HCT116 (cell line): ENCODE results near the gene LRRC4C. TPM values are rescaled to one million over a fixed set of nuclear protein-coding genes. Genes with fewer than 3 reads are reported as not detected.

ENCODE experiments used
- ATAC-seq: fragments of 200-7000 bp; cut with Tn5 transposase; 2 replicates; pipeline ENCODE4 v1.9.1; 2020; ENCODE audit warnings: mild to moderate bottlenecking, moderate library complexity
- BruUV-seq: library from RNA; stranded (reverse); fragments of 400-500 nt; replicated peaks from 2 replicates; lab custom pipeline; 2021; lab: Mats Ljungman, UMichigan
- CTCF ChIA-PET: fragments of 300-600 bp; sonication (Branson Sonifier 250); formaldehyde crosslinking; loops from one replicate; lab custom pipeline; 2021; ENCODE audit warnings: antibody characterized with exemption; lab: Charles Lee
- POLR2A ChIA-PET: fragments of 300-600, 350-600 bp; sonication (Branson Sonifier 250); formaldehyde crosslinking; loops from one replicate; lab custom pipeline; 2021; ENCODE audit warnings: antibody characterized with exemption; lab: Charles Lee
- RAD21 ChIA-PET, 2 experiments: fragments of 300-600 bp; sonication (Branson Sonifier 250); formaldehyde crosslinking; loops; one replicate each; lab custom pipeline; 2023; ENCODE audit warnings: low total read pairs in 2 of 2; ENCODE audit not compliant: uncharacterized antibody in 2 of 2, unreplicated experiment in 2 of 2, low non-redundant PET in 1 of 2; lab: Charles Lee
- DNase-seq: peaks from one replicate; pipeline ENCODE4 v3.0.0-alpha.2; 2010; ENCODE audit warnings: low read depth, low spot score
- H2AFZ ChIP-seq: fragments of 200-600 bp; shearing (Covaris generic), sonication (generic); 2 replicates; pipeline ENCODE4 v1.6.1; 2017; ENCODE audit warnings: low read depth, mixed run types, mixed read lengths, antibody characterized with exemption, low read length; ENCODE audit not compliant: poor library complexity, severe bottlenecking
- H3K27ac ChIP-seq: 2 replicates; pipeline ENCODE4 v1.5.1; 2012; ENCODE audit warnings: low read depth, low read length
- H3K27me3 ChIP-seq: fragments of 200-600 bp; sonication (generic); 2 replicates; pipeline ENCODE4 v1.6.1; 2016; ENCODE audit warnings: mixed run types, low read length, mixed read lengths; ENCODE audit not compliant: insufficient read depth
- H3K36me3 ChIP-seq, 2 experiments: fragments of 200-500 bp in 1 of 2; fragments of 200-600 bp in 1 of 2; sonication (Bioruptor generic) in 1 of 2; sonication (generic) in 1 of 2; 2 replicates each; pipeline versions ENCODE4 v1.5.1 to v1.6.1; 2014 to 2016; ENCODE audit warnings: low read length in 2 of 2, inconsistent platforms in 1 of 2, mixed read lengths in 1 of 2, mixed run types in 1 of 2; ENCODE audit not compliant: insufficient read depth in 2 of 2, control insufficient read depth in 1 of 2
- H3K4me1 ChIP-seq, 2 experiments: fragments of 200-600 bp in 1 of 2; sonication (generic) in 1 of 2; 2 replicates each; pipeline versions ENCODE4 v1.5.1 to v1.6.1; 2012 to 2017; ENCODE audit warnings: low read length in 2 of 2, inconsistent platforms in 1 of 2, mild to moderate bottlenecking in 1 of 2, mixed read lengths in 1 of 2, mixed run types in 1 of 2, moderate library complexity in 1 of 2; ENCODE audit not compliant: insufficient read depth in 2 of 2, control insufficient read depth in 1 of 2
- H3K4me2 ChIP-seq: fragments of 200-600 bp; sonication (generic); 2 replicates; pipeline ENCODE4 v1.6.1; 2017; ENCODE audit warnings: mixed run types, low read length, mixed read lengths
- H3K4me3 ChIP-seq, 2 experiments: fragments of 200-600 bp in 1 of 2; sonication (generic) in 1 of 2; replicated peaks in 1 of 2; 2 replicates each; pipeline ENCODE4 v1.5.1; 2011 to 2016; ENCODE audit warnings: low read length in 2 of 2, control low read depth in 1 of 2, low read depth in 1 of 2, mild to moderate bottlenecking in 1 of 2, mixed read lengths in 1 of 2, mixed run types in 1 of 2
- H3K79me2 ChIP-seq: fragments of 200-600 bp; sonication (generic); 2 replicates; pipeline ENCODE4 v1.6.1; 2017; ENCODE audit warnings: mild to moderate bottlenecking, mixed run types, low read length, moderate library complexity, mixed read lengths; ENCODE audit not compliant: insufficient read depth
- H3K9ac ChIP-seq: fragments of 200-600 bp; sonication (generic); 2 replicates; pipeline ENCODE4 v1.6.1; 2016; ENCODE audit warnings: low read length, mixed read lengths
- H3K9me2 ChIP-seq: fragments of 200-600 bp; sonication (generic), shearing (Covaris generic); 2 replicates; pipeline ENCODE4 v1.6.1; 2017; ENCODE audit warnings: mixed run types, mild to moderate bottlenecking, moderate library complexity; ENCODE audit not compliant: insufficient read depth
- H3K9me3 ChIP-seq, 2 experiments: fragments of 200-500 bp in 1 of 2; fragments of 200-600 bp in 1 of 2; sonication (Bioruptor generic) in 1 of 2; sonication (generic) in 1 of 2; 2 replicates each; pipeline ENCODE4 v1.6.1; 2014 to 2017; ENCODE audit warnings: low read length in 2 of 2, mixed read lengths in 2 of 2, inconsistent platforms in 1 of 2, low read depth in 1 of 2, mild to moderate bottlenecking in 1 of 2, mixed run types in 1 of 2, moderate library complexity in 1 of 2; ENCODE audit not compliant: control insufficient read depth in 1 of 2, insufficient read depth in 1 of 2
- H4K20me1 ChIP-seq: fragments of 200-600 bp; sonication (generic), shearing (Covaris generic); 2 replicates; pipeline ENCODE4 v1.6.1; 2017; ENCODE audit warnings: mixed run types, mild to moderate bottlenecking, moderate library complexity; ENCODE audit not compliant: insufficient read depth
- ATF3 ChIP-seq: IDR thresholded peaks from 2 replicates; pipeline ENCODE4 v1.6.1; 2012
- CBX3 ChIP-seq: IDR thresholded peaks from 2 replicates; pipeline ENCODE4 v1.6.1; 2012; ENCODE audit warnings: low read depth
- EGR1 ChIP-seq: IDR thresholded peaks from 2 replicates; pipeline ENCODE4 v1.6.1; 2012; ENCODE audit warnings: low read depth
- ELF1 ChIP-seq: IDR thresholded peaks from 2 replicates; pipeline ENCODE4 v1.6.1; 2012; ENCODE audit warnings: low read depth, borderline replicate concordance
- EZH2 ChIP-seq: fragments of 200-600 bp; sonication (generic); IDR thresholded peaks from 2 replicates; pipeline ENCODE4 v1.6.1; 2017; ENCODE audit warnings: antibody characterized with exemption, mixed run types
- MAX ChIP-seq: IDR thresholded peaks from 2 replicates; pipeline ENCODE4 v1.6.1; 2012
- POLR2A ChIP-seq: IDR thresholded peaks from 2 replicates; pipeline ENCODE4 v1.7.0; 2011; ENCODE audit warnings: borderline replicate concordance; ENCODE audit not compliant: insufficient read depth, insufficient read length; ENCODE audit errors: extremely low read depth
- POLR2AphosphoS5 ChIP-seq: IDR thresholded peaks from 2 replicates; pipeline ENCODE4 v1.6.1; 2011; ENCODE audit warnings: mild to moderate bottlenecking, low read depth, low read length, moderate library complexity
- SP1 ChIP-seq: IDR thresholded peaks from 2 replicates; pipeline ENCODE4 v1.6.1; 2012; ENCODE audit warnings: low read depth
- ZBTB33 ChIP-seq: IDR thresholded peaks from 2 replicates; pipeline ENCODE4 v1.6.1; 2011; ENCODE audit warnings: mild to moderate bottlenecking, low read length, moderate library complexity; ENCODE audit not compliant: insufficient replicate concordance; ENCODE audit errors: extremely low read depth
- ZNF274 ChIP-seq: fragments of 200-500 bp; sonication (Bioruptor generic); IDR thresholded peaks from 2 replicates; pipeline ENCODE4 v1.6.1; 2014; ENCODE audit warnings: mild to moderate bottlenecking, low read depth, low read length, inconsistent platforms
- intact Hi-C: fragments of 100-400 bp; cut with micrococcal nuclease; formaldehyde crosslinking; loops from 2 replicates; pipeline ENCODE4 v1.10.0; 2022
- total RNA-seq: library from RNA; stranded (reverse); gene quantifications from one replicate; pipeline ENCODE4 v1.2.1, GENCODE V29; 2021; ENCODE audit not compliant: unreplicated experiment
- TF ChIP-seq, protein P1 (sequence below): IDR thresholded peaks from 2 replicates; pipeline ENCODE4 v1.6.1; 2012; ENCODE audit warnings: low read depth

The LRRC4C gene
- total RNA-seq, 1 experiment from 2014 or later = not detected

- BruUV-seq = no TSS peak
- H4K20me1 ChIP-seq = no peaks in the 10 kb centered on the region
- peaks cover 12 to 23% of the 10 kb centered on the region in 2 experiments; a peak in 2 of 4 replicates for H3K9me3 ChIP-seq
- no peak overlapping the region for H3K27ac ChIP-seq
- no peak for ATAC-seq
- intact Hi-C loops = no loop called here
- H3K4me3 ChIP-seq = no peak overlapping the region
- H3K27me3 ChIP-seq = no peaks in the 10 kb centered on the region
- ChIA-PET POLR2A (no interaction called here), RAD21 (no interaction called here), CTCF (no interaction called here)
- no peak for TF ChIP-seq EGR1
- no peak for TF ChIP-seq POLR2A
- TF ChIP-seq ATF3 = no peak
- no peak for TF ChIP-seq EZH2
- TF ChIP-seq POLR2AphosphoS5 = no peak
- no peaks in the 10 kb centered on the region for H3K36me3 ChIP-seq
- H3K4me1 ChIP-seq = no peaks in the 10 kb centered on the region
- H3K9me2 ChIP-seq = no peaks in the 10 kb centered on the region
- H3K79me2 ChIP-seq = no peaks in the 10 kb centered on the region
- DNase-seq = no peak
- no peak overlapping the region for H3K4me2 ChIP-seq
- no peak overlapping the region for H2AFZ ChIP-seq
- no peak overlapping the region for H3K9ac ChIP-seq
These were observed 340.9 kb downstream of the LRRC4C start for GRCh38 chr11:41118521-41118920.

- POLR2A ChIA-PET = no interaction called here
- no peak overlapping the region for H3K27ac ChIP-seq
- TF ChIP-seq MAX = no peak
- TF ChIP-seq ZBTB33 = no peak
- TF ChIP-seq ZNF274 = no peak
- TF ChIP-seq POLR2A = no peak
- TF ChIP-seq CBX3 = no peak
- TF ChIP-seq, protein P1, sequence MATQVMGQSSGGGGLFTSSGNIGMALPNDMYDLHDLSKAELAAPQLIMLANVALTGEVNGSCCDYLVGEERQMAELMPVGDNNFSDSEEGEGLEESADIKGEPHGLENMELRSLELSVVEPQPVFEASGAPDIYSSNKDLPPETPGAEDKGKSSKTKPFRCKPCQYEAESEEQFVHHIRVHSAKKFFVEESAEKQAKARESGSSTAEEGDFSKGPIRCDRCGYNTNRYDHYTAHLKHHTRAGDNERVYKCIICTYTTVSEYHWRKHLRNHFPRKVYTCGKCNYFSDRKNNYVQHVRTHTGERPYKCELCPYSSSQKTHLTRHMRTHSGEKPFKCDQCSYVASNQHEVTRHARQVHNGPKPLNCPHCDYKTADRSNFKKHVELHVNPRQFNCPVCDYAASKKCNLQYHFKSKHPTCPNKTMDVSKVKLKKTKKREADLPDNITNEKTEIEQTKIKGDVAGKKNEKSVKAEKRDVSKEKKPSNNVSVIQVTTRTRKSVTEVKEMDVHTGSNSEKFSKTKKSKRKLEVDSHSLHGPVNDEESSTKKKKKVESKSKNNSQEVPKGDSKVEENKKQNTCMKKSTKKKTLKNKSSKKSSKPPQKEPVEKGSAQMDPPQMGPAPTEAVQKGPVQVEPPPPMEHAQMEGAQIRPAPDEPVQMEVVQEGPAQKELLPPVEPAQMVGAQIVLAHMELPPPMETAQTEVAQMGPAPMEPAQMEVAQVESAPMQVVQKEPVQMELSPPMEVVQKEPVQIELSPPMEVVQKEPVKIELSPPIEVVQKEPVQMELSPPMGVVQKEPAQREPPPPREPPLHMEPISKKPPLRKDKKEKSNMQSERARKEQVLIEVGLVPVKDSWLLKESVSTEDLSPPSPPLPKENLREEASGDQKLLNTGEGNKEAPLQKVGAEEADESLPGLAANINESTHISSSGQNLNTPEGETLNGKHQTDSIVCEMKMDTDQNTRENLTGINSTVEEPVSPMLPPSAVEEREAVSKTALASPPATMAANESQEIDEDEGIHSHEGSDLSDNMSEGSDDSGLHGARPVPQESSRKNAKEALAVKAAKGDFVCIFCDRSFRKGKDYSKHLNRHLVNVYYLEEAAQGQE = no peak
- no peak for TF ChIP-seq SP1
- no peak for TF ChIP-seq ELF1
- TF ChIP-seq, all 23 proteins: peak for 0
- no peaks in the 10 kb centered on the region for H3K27me3 ChIP-seq
- ATAC-seq (no peak), DNase-seq (no peak)
- no peaks in the 10 kb centered on the region for H3K79me2 ChIP-seq
- ChIA-PET RAD21 (no interaction called here), CTCF (no interaction called here)
- H3K4me2 ChIP-seq = no peak overlapping the region
- no TSS peak for BruUV-seq
- H3K36me3 ChIP-seq = no peaks in the 10 kb centered on the region
- H3K9me3 ChIP-seq = peaks cover 12 to 25% of the 10 kb centered on the region in 2 experiments; a peak in 2 of 4 replicates
- no peak overlapping the region for H3K9ac ChIP-seq
- no peak overlapping the region for H2AFZ ChIP-seq
- H3K4me1 ChIP-seq = no peaks in the 10 kb centered on the region
- no peaks in the 10 kb centered on the region for H4K20me1 ChIP-seq
- H3K4me3 ChIP-seq = no peak overlapping the region
- H3K9me2 ChIP-seq = no peaks in the 10 kb centered on the region
- intact Hi-C loops = no loop called here
These were observed 342.5 kb downstream of the LRRC4C start for GRCh38 chr11:41116970-41117369.
